Loucy (cell line): ENCODE measurements around the gene SH3YL1.

Experiments
- EZH2phosphoT487 ChIP-seq: fragments of 200-600 bp; IDR thresholded peaks from 2 replicates; pipeline ENCODE4 v1.6.1; 2018; ENCODE audit warnings: antibody characterized with exemption, mild to moderate bottlenecking, moderate library complexity, borderline replicate concordance
- TF ChIP-seq, protein P1 (sequence below): fragments of 200-600 bp; sonication (generic); conservative IDR thresholded peaks from 2 replicates; pipeline ENCODE4 v1.5.1; 2014; ENCODE audit warnings: mild to moderate bottlenecking, antibody characterized with exemption, low read length

DNA sequence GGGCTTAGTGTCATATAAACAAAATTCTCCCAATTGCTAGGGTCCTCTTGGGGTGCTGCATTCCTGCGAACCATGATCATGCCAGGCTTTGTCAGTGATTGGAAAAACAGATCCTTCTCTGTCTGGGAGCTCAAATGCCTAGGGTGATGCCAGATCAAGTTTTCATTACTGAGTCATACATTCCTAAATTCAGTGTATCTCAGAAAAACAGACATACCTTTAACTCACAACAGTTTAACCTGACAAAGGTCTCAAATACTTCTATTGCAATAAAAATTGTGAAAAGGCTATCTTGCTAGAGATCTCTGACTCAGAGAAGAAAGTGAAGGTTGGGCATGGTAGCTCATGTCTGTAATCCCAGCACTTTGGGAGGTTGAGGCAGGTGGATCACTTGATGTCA is 86.9 kb downstream of the SH3YL1 start:
- TF ChIP-seq, protein P1, sequence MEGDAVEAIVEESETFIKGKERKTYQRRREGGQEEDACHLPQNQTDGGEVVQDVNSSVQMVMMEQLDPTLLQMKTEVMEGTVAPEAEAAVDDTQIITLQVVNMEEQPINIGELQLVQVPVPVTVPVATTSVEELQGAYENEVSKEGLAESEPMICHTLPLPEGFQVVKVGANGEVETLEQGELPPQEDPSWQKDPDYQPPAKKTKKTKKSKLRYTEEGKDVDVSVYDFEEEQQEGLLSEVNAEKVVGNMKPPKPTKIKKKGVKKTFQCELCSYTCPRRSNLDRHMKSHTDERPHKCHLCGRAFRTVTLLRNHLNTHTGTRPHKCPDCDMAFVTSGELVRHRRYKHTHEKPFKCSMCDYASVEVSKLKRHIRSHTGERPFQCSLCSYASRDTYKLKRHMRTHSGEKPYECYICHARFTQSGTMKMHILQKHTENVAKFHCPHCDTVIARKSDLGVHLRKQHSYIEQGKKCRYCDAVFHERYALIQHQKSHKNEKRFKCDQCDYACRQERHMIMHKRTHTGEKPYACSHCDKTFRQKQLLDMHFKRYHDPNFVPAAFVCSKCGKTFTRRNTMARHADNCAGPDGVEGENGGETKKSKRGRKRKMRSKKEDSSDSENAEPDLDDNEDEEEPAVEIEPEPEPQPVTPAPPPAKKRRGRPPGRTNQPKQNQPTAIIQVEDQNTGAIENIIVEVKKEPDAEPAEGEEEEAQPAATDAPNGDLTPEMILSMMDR: no peak
- no peak for TF ChIP-seq EZH2phosphoT487
